ENCODE measurements around the gene SH3GL2.

The SH3GL2 gene

GRCh38 chr9:17810728-17811571 lies 232.1 kb downstream of the SH3GL2 start:
- peak; percentile 1 for DNase-seq (ENCODE audit: low read depth, low spot score)

GRCh38 chr9:17813798-17814197 lies 234.9 kb downstream of the SH3GL2 start:
- no peak for DNase-seq (ENCODE audit: low read depth, low spot score)

DNA sequence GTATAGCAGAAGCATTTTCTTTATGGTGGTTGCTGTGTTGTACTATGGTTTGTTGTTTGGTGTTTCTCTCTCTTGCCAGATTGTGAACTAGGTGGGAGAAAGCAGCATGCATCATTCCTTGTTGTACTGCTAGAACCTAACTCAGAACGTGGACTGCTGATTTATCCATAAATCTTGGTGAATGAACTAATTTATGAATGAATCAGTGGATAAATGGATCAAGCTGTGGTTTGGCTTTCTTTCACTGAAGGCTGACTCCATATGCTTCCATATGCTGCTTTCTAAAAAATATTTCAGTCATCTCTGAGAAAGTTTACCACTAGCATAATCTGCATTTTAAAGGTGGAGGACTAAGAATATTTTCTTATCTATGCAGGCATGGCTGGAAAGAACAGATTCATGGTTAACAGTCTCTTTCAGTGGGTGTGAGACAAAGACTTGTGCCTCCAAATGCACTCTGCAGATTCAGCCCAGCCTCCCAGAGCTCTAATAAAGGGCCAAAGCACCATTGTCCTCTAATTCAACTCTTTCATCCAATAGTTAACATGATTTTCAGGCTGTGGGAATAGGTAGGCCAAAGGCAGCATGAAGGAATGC lies 237.7 kb downstream of the SH3GL2 start:
- no peak for DNase-seq (ENCODE audit: low read depth, low spot score)

GRCh38 chr9:17824191-17824590 lies 245.3 kb downstream of the SH3GL2 start:
- no peak for DNase-seq (ENCODE audit: low read depth, low spot score)

DNA sequence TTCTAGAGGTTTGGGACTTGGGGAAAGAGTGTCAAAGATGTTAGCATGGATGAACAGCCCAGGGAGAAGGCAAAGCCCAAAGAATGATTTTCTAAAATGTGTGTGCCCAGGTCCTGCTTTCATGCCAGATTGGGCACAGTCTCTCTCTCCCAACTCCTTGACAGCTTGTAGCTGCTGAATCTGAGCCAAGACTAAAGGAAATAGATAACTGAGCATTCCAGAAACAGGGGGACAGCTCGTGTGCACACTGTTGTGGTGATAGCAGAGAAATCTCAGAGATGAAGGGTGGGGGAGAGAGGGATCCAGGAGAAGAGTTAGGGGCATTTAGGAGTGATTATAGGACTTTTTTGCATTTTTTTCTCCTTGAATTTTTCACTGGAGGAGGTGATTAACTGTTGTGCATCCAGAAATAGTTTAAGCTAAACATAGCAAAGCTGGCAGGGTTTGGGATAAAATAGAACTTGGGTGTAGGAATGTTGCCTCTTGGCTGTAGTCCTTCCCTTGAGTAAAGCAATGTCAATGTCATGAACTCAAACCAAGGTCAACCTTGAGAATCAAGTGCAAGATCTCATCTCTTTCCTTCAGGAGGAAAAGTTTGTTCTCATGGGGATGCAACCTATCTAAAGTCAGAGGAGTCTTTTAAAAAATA lies 245.9 kb downstream of the SH3GL2 start:
- no peak for DNase-seq (ENCODE audit: low read depth, low spot score)

GRCh38 chr9:17825265-17825659 lies 246.4 kb downstream of the SH3GL2 start:
- DNase-seq (ENCODE audit: low read depth, low spot score) = no peak

DNA sequence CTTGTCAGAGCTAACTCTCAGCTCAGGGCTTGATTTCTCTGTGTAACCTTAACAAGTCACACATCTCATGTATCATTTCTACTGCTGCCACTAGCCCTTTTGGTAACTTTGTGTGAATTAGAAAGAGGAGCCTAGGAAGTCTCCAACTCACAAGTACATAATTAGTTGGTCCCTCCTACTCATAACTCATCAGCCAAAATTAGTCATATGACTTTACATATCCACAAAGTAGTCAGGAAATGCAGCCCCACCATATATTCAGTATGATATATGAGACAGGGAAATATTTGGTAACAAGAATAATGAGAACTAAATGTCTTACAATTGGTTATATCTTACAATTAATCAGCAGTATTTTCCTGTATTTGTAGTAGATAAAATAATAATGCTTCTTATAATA lies 250.2 kb downstream of the SH3GL2 start:
- no peak for DNase-seq (ENCODE audit: low read depth, low spot score)

- no peak for DNase-seq (ENCODE audit: low read depth, low spot score)
Observed at GRCh38 chr9:17829812-17830385, 251.0 kb downstream of the SH3GL2 start.

- DNase-seq (ENCODE audit: low read depth, low spot score) = no peak
Observed at GRCh38 chr9:17832812-17833211, 253.9 kb downstream of the SH3GL2 start.

GRCh38 chr9:17833846-17834245 lies 255.0 kb downstream of the SH3GL2 start:
- DNase-seq (ENCODE audit: low read depth, low spot score) = no peak

DNA sequence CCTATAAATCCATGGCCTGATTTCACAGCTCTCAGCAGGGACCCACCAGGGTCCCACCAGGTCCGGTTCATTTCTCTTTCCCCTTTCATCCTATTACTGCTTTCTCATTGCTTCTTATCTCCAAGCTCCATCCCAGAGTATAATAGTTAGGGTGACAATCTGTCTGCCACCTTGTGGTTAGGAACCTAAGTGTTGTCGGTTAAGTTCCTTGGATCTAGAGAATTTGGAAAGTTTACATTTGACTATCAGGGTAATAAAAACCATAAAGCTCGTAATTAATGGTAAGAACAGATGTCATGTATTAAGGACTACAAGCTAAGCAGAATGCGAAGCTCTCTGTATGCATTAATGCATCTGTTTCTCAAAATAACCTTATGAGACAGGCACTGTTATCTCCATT lies 259.1 kb downstream of the SH3GL2 start:
- no peak for DNase-seq (ENCODE audit: low read depth, low spot score)

DNA sequence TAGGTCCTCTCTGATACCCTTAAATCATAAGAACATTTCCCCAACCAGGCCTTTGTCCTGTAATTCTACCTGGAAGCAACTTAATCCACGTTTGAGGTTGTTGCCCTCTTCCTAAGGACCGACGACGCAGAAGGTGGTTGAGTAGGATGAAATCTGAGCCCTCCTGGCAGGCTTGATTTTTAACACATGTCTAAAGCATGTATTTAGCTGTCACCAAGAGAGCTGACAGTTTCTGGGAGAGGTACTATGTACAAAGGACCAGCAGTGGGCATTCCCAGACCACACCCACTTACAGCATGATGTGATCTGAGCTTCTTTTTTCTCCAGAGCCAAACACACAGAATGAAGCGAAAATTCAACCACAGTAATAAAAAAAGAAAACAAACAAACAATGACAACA lies 260.9 kb downstream of the SH3GL2 start:
- DNase-seq (ENCODE audit: low read depth, low spot score) = no peak

DNA sequence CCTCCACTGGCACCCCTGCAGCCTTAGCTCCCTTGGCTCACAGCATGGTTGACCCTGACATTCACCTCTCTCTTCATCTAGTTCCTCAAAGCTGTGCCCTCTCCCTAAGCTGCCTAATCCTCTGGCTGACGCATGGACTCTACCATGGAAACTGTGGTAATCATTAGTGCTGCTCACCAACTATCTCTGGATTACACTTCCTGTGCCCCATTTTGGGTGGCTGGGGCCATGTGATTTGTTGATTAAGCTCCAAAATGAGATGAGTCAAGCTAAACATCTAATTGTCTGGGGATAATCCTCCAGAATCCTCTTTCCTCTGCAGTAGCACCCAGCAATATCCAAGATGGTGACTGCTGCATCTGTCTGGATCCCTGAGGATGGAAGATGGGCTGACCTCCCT lies 264.4 kb downstream of the SH3GL2 start:
- DNase-seq (ENCODE audit: low read depth, low spot score) = no peak
